Neural crest cell (in vitro differentiated cells): Measurements from ENCODE around the gene ZCCHC2. TPM values are rescaled to one million over a fixed set of nuclear protein-coding genes. Genes with fewer than 3 reads are reported as not detected.
A peak's percentile ranks its signal among the peaks of the same experiment; 100 is the strongest.

Experiments used
- DNase-seq: peaks from one replicate; pipeline ENCODE4 v3.0.0; 2021; ENCODE audit warnings: low read depth, mixed read lengths, low spot score
- H3K27ac Mint-ChIP-seq: one replicate; pipeline ENCODE4 v1.8.0; 2021; ENCODE audit warnings: mild to moderate bottlenecking, mixed read lengths; ENCODE audit not compliant: unreplicated experiment
- H3K27me3 Mint-ChIP-seq: 2 replicates; pipeline ENCODE4 v1.8.0; 2021; ENCODE audit warnings: low read depth, mild to moderate bottlenecking, mixed read lengths
- H3K36me3 Mint-ChIP-seq: 2 replicates; pipeline ENCODE4 v1.8.0; 2021; ENCODE audit warnings: low read depth, mild to moderate bottlenecking, mixed read lengths
- H3K4me1 Mint-ChIP-seq: 2 replicates; pipeline ENCODE4 v1.8.0; 2021; ENCODE audit warnings: mixed read lengths
- H3K4me3 Mint-ChIP-seq: one replicate; pipeline ENCODE4 v1.8.0; 2021; ENCODE audit warnings: mild to moderate bottlenecking, mixed read lengths
- H3K9me3 Mint-ChIP-seq: 2 replicates; pipeline ENCODE4 v1.8.0; 2021; ENCODE audit warnings: mixed read lengths
- total RNA-seq: library from RNA; stranded (reverse); gene quantifications from 2 replicates; pipeline ENCODE4 v1.2.1, GENCODE V29; 2021
- TF ChIP-seq, protein P1 (sequence below): fragments of 200-600 bp; sonication (generic); conservative IDR thresholded peaks from 2 replicates; pipeline ENCODE4 v1.5.0; 2021; ENCODE audit warnings: antibody characterized with exemption, mild to moderate bottlenecking

The ZCCHC2 gene
- total RNA-seq, 1 donor from 2014 or later = 14.7 TPM

DNA sequence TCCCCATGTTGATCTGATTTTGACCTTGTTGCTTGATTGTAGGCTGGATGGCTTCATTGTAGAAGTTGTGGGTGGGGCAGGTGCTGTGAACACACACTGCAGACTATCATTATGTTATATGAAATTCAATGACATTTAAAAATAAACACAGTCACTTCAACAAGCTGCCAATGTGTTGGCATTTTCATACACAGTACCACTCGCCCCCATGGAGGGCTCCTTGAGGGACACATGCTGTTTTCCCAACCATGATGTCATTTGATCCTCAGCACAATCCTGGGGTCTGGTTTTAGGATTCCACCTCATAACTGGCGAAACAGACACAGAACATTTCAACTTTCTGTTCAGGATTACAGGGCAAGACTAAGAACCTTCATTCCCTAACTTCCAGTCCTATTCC, 86.9 kb downstream of the ZCCHC2 start:
- Mint-ChIP-seq H3K36me3 (no peaks in the 10 kb centered on the region), H3K27me3 (no peaks in the 10 kb centered on the region), H3K4me1 (peaks cover 47% of the 10 kb centered on the region), H3K4me3 (peak overlapping the region; percentile 13), H3K27ac (no peak overlapping the region), H3K9me3 (no peaks in the 10 kb centered on the region)
- no peak for DNase-seq
- TF ChIP-seq, protein P1, sequence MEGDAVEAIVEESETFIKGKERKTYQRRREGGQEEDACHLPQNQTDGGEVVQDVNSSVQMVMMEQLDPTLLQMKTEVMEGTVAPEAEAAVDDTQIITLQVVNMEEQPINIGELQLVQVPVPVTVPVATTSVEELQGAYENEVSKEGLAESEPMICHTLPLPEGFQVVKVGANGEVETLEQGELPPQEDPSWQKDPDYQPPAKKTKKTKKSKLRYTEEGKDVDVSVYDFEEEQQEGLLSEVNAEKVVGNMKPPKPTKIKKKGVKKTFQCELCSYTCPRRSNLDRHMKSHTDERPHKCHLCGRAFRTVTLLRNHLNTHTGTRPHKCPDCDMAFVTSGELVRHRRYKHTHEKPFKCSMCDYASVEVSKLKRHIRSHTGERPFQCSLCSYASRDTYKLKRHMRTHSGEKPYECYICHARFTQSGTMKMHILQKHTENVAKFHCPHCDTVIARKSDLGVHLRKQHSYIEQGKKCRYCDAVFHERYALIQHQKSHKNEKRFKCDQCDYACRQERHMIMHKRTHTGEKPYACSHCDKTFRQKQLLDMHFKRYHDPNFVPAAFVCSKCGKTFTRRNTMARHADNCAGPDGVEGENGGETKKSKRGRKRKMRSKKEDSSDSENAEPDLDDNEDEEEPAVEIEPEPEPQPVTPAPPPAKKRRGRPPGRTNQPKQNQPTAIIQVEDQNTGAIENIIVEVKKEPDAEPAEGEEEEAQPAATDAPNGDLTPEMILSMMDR = no peak

DNA sequence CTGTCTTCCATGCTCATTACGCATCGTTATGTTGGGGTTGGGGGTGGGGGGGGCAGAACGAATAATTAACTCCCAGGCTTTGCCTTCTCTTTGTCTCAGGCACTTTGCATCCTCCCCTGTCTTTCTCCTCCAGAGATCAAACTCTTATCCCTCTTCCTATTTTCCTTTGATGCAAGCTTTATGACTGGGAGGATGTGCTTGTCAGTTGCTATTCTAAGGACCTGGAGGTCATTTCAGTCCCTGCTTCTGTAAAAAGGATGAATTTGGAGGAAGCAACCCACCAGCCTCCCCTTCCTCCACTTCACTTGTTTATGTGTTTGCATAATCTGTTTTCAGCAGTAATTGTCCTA, 87.5 kb downstream of the ZCCHC2 start:
- Mint-ChIP-seq H3K36me3 (no peaks in the 10 kb centered on the region), H3K4me3 (peak overlapping the region; percentile 50), H3K27me3 (no peaks in the 10 kb centered on the region), H3K27ac (peak overlapping the region; percentile 15), H3K4me1 (peaks cover 43% of the 10 kb centered on the region), H3K9me3 (no peaks in the 10 kb centered on the region)
- no peak for DNase-seq
- TF ChIP-seq, protein P1 = no peak

DNA sequence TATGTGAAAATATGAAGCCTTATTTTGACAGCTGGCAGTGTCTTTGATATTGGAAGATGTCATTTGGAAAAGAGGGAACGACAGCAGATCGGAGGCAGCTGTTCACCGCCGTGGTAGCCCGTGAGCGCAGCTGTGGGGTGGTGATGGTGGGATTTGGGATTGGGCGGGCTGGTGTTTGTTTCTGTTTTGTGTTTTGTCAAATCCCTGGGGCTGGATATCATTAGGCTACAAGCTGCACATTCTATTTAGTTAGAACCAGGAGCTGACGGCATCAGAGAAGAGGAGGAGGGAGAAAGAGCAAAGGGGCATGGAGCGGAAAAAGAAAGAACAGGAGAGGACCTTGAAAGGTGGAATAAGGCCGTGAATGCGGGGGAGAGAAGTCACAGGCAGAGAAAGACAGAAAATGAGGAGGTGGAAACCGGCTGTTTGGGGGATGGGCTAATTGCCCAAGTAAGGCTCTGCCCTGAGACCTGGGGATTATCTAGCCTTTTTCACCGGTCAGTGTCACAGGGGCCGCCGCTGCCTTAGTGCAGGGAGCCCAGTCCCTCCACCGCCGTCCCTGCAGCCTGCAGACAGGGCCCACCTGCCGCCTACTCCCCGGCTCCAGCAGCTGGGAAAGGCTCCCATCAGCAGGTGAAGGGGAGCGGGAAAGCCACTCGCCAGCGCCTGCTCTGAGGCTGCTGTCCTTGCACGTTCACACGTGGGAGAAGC, 88.0 kb downstream of the ZCCHC2 start:
- peaks cover 38% of the 10 kb centered on the region for H3K4me1 Mint-ChIP-seq
- H3K36me3 Mint-ChIP-seq = no peaks in the 10 kb centered on the region
- H3K27ac Mint-ChIP-seq = peak overlapping the region; percentile 40
- no peak for DNase-seq
- no peaks in the 10 kb centered on the region for H3K9me3 Mint-ChIP-seq
- TF ChIP-seq, protein P1 = no peak
- H3K4me3 Mint-ChIP-seq = peak overlapping the region; percentile 50
- no peaks in the 10 kb centered on the region for H3K27me3 Mint-ChIP-seq

DNA sequence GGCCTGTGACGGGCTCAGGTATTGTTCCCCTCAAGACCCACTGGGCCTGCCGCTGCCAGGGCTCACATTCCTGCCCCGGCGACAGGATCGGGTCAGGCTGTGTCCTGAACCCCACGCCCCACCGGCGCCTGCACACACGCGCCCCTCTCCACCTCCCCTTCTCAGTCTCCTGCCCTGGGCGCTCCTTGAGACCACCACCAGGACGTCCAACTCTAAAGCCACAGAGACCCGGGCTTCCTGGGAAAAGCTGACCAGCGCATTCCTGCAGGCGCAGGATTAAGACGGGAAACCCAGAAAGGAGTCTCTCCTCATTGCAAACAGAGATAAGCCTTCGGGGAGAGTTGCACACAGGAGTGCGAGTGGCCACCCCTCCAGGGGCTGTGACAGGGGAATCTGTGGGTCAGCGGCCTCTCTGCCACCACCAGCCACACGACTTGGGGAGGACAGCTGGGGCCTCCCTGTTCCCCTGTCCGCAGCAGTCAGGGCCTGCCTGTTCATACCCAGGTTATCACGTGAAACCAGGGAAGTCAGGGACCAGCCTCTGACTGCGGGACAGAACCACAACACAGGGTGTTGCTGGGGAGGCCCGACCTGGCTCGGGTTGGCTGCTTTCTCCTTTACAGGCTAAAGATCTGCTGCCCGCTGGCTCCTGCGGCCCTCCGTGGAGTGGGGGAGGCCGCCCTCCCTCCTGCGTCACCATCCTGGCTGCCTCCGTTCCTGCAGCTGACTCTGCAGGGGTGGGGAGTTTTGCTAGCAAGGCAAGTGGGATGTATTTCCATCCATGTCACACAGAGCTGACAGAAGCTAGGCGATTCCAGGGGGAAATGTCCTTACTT, 88.8 kb downstream of the ZCCHC2 start:
- Mint-ChIP-seq H3K27ac (no peak overlapping the region), H3K4me1 (peaks cover 30% of the 10 kb centered on the region), H3K36me3 (no peaks in the 10 kb centered on the region), H3K27me3 (no peaks in the 10 kb centered on the region), H3K9me3 (no peaks in the 10 kb centered on the region), H3K4me3 (no peak overlapping the region)
- TF ChIP-seq, protein P1 = no peak
- DNase-seq = no peak

DNA sequence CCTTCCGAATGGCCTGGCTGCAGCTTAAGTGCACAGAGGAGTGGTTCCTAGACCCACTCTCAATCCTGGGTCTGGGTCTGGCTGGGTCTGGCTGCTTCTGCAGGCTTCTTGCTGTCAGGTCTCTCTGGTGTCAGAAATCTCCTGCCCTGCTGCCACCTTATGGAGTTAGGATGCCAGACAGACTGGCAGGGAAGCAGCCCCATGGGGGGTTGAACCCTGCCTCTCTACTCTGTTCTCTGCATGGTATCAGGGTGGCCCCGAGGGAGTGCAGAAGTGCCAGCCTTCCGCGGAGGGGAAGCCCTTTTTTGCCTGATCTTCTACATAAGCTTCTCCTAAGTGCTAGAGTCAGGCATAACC, 89.4 kb downstream of the ZCCHC2 start:
- Mint-ChIP-seq H3K9me3 (no peaks in the 10 kb centered on the region), H3K27me3 (no peaks in the 10 kb centered on the region), H3K4me1 (peaks cover 26% of the 10 kb centered on the region), H3K27ac (no peak overlapping the region), H3K4me3 (no peak overlapping the region), H3K36me3 (no peaks in the 10 kb centered on the region)
- DNase-seq = no peak
- TF ChIP-seq, protein P1 = no peak
